Activated CD4-positive, alpha-beta T cell treated with anti-CD3 and anti-CD28 coated beads for 36 hours (primary cell): Measurements from ENCODE around the gene PNMA6E. TPM values are rescaled to one million over a fixed set of nuclear protein-coding genes. Genes with fewer than 3 reads are reported as not detected.

Experiments
- ATAC-seq: fragments of 200-7000 bp; cut with Tn5 transposase; one replicate; pipeline ENCODE4 v1.10.0; 2021; ENCODE audit warnings: mild to moderate bottlenecking, moderate library complexity
- CTCF ChIA-PET: fragments of 350-600 bp; sonication (Branson Sonifier 250); formaldehyde crosslinking; loops from one replicate; lab custom pipeline; 2021; ENCODE audit warnings: antibody characterized with exemption; lab: Charles Lee
- POLR2A ChIA-PET: fragments of 350-600 bp; sonication (Branson Sonifier 250); formaldehyde crosslinking; loops from one replicate; lab custom pipeline; 2021; ENCODE audit warnings: antibody characterized with exemption, inconsistent platforms; lab: Charles Lee
- DNase-seq: peaks from one replicate; pipeline ENCODE4 v3.0.0-alpha.2; 2020
- H3K27ac Mint-ChIP-seq: one replicate; pipeline ENCODE4 v1.8.0; 2021; ENCODE audit warnings: mixed read lengths
- H3K27me3 Mint-ChIP-seq: one replicate; pipeline ENCODE4 v1.8.0; 2021; ENCODE audit warnings: mixed read lengths
- H3K36me3 Mint-ChIP-seq: one replicate; pipeline ENCODE4 v1.8.0; 2021; ENCODE audit warnings: low read depth, mixed read lengths
- H3K4me1 Mint-ChIP-seq: one replicate; pipeline ENCODE4 v1.8.0; 2021; ENCODE audit warnings: mixed read lengths
- H3K4me3 Mint-ChIP-seq: one replicate; pipeline ENCODE4 v1.8.0; 2021; ENCODE audit warnings: mild to moderate bottlenecking, moderate library complexity, mixed read lengths
- H3K9me3 Mint-ChIP-seq: one replicate; pipeline ENCODE4 v1.8.0; 2021; ENCODE audit warnings: low read depth, mixed read lengths
- intact Hi-C, 2 experiments: fragments of 100-400 bp; cut with DNase I in 1 of 2; cut with micrococcal nuclease in 1 of 2; formaldehyde crosslinking; loops; one replicate each; pipeline versions ENCODE4 v1.14.2 to v1.15.1; 2022 to 2024; cut with DNase I, micrococcal nuclease
- total RNA-seq, 2 experiments: library from RNA; stranded (reverse); gene quantifications; one replicate each; pipeline ENCODE4 v1.2.3, GENCODE V29; 2021

PNMA6E gene
- total RNA-seq, 2 experiments from 2014 or later, result not detected

- H3K4me3 Mint-ChIP-seq, result no peak overlapping the region
- POLR2A ChIA-PET, result no interaction called here
- H3K27ac Mint-ChIP-seq, result no peak overlapping the region
- no peak for DNase-seq
- H3K27me3 Mint-ChIP-seq, result no peaks in the 10 kb centered on the region
- CTCF ChIA-PET, result no interaction called here
- intact Hi-C loops, result no loop called here
- no peaks in the 10 kb centered on the region for H3K9me3 Mint-ChIP-seq
- peaks cover 2% of the 10 kb centered on the region for H3K36me3 Mint-ChIP-seq
- H3K4me1 Mint-ChIP-seq, result no peaks in the 10 kb centered on the region
- ATAC-seq, result no peak
Measured at GRCh38 chrX:153357877-153358276, 43.3 kb downstream of the PNMA6E start.

DNA sequence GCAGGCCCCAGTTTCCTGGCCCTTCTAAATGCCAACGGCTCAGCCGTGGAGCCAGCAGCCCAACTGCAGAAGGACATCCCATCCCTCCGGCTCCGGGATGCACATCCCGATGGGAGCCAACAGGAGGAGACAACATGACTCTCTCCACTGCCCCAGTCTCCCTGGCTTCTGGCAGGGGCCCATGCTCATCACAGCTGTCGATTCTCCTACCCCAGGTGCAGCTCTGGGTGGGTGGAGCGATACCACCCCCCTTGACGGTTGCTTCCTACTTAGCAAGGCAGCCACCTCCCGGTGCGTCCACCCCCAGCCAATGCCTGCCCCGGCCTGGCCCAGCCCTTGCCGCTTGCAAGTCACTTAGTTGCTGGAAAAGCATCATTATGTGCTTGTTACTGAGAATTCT, 47.7 kb downstream of the PNMA6E start:
- no peak overlapping the region for H3K4me3 Mint-ChIP-seq
- no peak for ATAC-seq
- intact Hi-C loops, result no loop called here
- H3K27ac Mint-ChIP-seq, result no peak overlapping the region
- no peak for DNase-seq
- H3K27me3 Mint-ChIP-seq, result no peaks in the 10 kb centered on the region
- peaks cover 17% of the 10 kb centered on the region for H3K36me3 Mint-ChIP-seq
- ChIA-PET CTCF (no interaction called here), POLR2A (no interaction called here)
- peaks cover 2% of the 10 kb centered on the region for H3K4me1 Mint-ChIP-seq
- H3K9me3 Mint-ChIP-seq, result no peaks in the 10 kb centered on the region

DNA sequence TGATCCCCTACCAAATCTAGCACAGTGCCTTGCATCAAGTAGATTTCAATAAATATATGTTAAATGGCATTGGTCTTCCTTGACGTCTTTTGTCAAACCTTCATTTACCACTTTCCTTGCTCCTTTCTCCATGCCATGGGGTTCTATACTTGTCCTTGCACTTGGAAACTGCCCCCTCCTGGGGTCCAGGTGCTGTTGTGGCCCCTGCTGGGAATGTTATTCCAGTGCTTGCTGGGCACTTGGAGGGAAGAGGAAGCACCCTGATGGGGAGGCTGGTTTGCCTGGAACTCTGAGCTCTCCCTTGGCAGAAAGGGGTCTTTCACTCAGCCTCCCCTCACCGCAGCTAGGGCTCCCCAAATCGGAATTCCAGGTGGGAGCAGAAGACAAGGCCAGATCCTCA, 48.3 kb downstream of the PNMA6E start:
- H3K36me3 Mint-ChIP-seq, result peaks cover 18% of the 10 kb centered on the region
- POLR2A ChIA-PET, result no interaction called here

GRCh38 chrX:153351981-153352380, 49.2 kb downstream of the PNMA6E start:
- intact Hi-C loops, result no loop called here
- Mint-ChIP-seq H3K4me1 (peaks cover 3% of the 10 kb centered on the region), H3K36me3 (peaks cover 19% of the 10 kb centered on the region), H3K27ac (no peak overlapping the region), H3K4me3 (no peak overlapping the region), H3K9me3 (no peaks in the 10 kb centered on the region), H3K27me3 (no peaks in the 10 kb centered on the region)
- ChIA-PET CTCF (interaction anchor here (1.1 kb wide), 1 partner anchor 10 kb away, joined by 3 read pairs; no protein-coding TSS in a partner anchor), POLR2A (no interaction called here)
- DNase-seq (no peak), ATAC-seq (no peak)

More for the DNA sequence above, 48.3 kb downstream of the PNMA6E start:
- no peak for ATAC-seq
- no peak for DNase-seq
- H3K27me3 Mint-ChIP-seq, result no peaks in the 10 kb centered on the region
- intact Hi-C loops, result no loop called here
- CTCF ChIA-PET, result interaction anchor here (1.1 kb wide), 1 partner anchor 9 kb away, joined by 3 read pairs; no protein-coding TSS in a partner anchor
- no peak overlapping the region for H3K4me3 Mint-ChIP-seq
- H3K27ac Mint-ChIP-seq, result no peak overlapping the region
- H3K4me1 Mint-ChIP-seq, result peaks cover 3% of the 10 kb centered on the region
- H3K9me3 Mint-ChIP-seq, result no peaks in the 10 kb centered on the region

DNA sequence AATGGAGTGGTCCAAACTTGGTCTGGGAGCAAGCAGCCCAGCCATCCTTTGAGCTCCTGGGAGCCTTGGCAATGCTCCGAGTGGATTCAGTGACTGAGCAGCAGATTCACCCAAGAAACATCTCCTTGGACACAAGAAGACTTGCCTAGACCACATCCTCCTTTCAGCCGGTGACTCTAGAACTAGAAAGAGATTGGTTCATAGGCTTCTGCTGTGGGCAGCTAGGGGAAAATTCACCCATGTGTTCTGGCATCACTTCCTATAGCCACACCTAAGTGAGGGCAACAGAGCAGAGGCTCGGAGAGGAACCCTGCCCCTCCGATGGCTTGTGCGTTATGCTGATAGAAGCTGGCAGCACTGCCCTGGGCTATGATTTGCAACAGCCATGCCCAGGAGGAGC, 51.2 kb downstream of the PNMA6E start:
- no peak overlapping the region for H3K4me3 Mint-ChIP-seq
- no peak overlapping the region for H3K27ac Mint-ChIP-seq
- no peaks in the 10 kb centered on the region for H3K27me3 Mint-ChIP-seq
- ATAC-seq (no peak), DNase-seq (no peak)
- peaks cover 26% of the 10 kb centered on the region for H3K36me3 Mint-ChIP-seq
- ChIA-PET POLR2A (no interaction called here), CTCF (interaction anchor here (0.6 kb wide), 2 partner anchors 46 to 1247 kb away, joined by 3 read pairs; no protein-coding TSS in a partner anchor)
- H3K9me3 Mint-ChIP-seq, result no peaks in the 10 kb centered on the region
- intact Hi-C loops, result no loop called here
- H3K4me1 Mint-ChIP-seq, result peaks cover 3% of the 10 kb centered on the region

GRCh38 chrX:153348421-153348820, 52.7 kb downstream of the PNMA6E start:
- H3K4me3 Mint-ChIP-seq, result no peak overlapping the region
- no peak overlapping the region for H3K27ac Mint-ChIP-seq
- peaks cover 38% of the 10 kb centered on the region for H3K36me3 Mint-ChIP-seq
- CTCF ChIA-PET, result interaction anchor here (1.0 kb wide), 1 partner anchor 159 kb away, joined by 5 read pairs; no protein-coding TSS in a partner anchor
- H3K4me1 Mint-ChIP-seq, result peaks cover 11% of the 10 kb centered on the region
- intact Hi-C loops, result no loop called here
- POLR2A ChIA-PET, result no interaction called here
- H3K9me3 Mint-ChIP-seq, result no peaks in the 10 kb centered on the region
- DNase-seq, result no peak
- ATAC-seq, result no peak
- H3K27me3 Mint-ChIP-seq, result no peaks in the 10 kb centered on the region

DNA sequence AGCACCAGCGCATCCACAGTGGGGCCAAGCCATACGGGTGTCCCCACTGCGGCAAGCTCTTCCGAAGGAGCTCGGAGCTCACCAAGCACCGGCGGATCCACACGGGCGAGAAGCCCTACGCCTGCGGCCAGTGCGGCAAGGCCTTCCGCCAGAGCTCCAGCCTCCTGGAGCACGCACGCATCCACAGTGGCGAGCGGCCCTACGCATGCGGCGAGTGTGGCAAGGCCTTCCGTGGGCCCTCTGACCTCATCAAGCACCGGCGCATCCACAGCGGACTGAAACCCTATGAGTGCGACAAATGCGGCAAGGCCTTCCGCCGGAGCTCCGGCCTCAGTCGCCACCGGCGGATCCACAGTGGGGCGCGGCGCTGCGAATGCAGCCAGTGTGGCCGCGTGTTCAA, 53.6 kb downstream of the PNMA6E start:
- no peak overlapping the region for H3K4me3 Mint-ChIP-seq
- DNase-seq (no peak), ATAC-seq (no peak)
- no peak overlapping the region for H3K27ac Mint-ChIP-seq
- intact Hi-C loops, result no loop called here
- H3K4me1 Mint-ChIP-seq, result peaks cover 20% of the 10 kb centered on the region
- CTCF ChIA-PET, result no interaction called here
- POLR2A ChIA-PET, result no interaction called here
- H3K9me3 Mint-ChIP-seq, result no peaks in the 10 kb centered on the region
- peaks cover 38% of the 10 kb centered on the region for H3K36me3 Mint-ChIP-seq
- no peaks in the 10 kb centered on the region for H3K27me3 Mint-ChIP-seq

Other genes with a start within 250 kb of the PNMA6E start
- not detected for gene MAGEA1, start 222.1 kb downstream of the PNMA6E start, total RNA-seq
- not detected for gene PNMA6F, start 79.6 kb downstream of the PNMA6E start, total RNA-seq
- 10 to 100 TPM; 11.5 to 13.4 TPM for gene ZNF275, start 67.2 kb downstream of the PNMA6E start, total RNA-seq
- gene ZFP92, start 10.1 kb upstream of the PNMA6E start, total RNA-seq, result under 1 TPM; 0.98 TPM
- gene TREX2, start 44.7 kb upstream of the PNMA6E start, total RNA-seq, result 1 to 10 TPM in 1 of 2 experiments, under 1 TPM in 1; 0.91 to 1.1 TPM
- gene HAUS7, start 69.2 kb upstream of the PNMA6E start, total RNA-seq, result 10 to 100 TPM; 41.9 to 70.0 TPM
- gene BGN, start 93.6 kb upstream of the PNMA6E start, total RNA-seq, result not detected
- not detected for gene ATP2B3, start 116.3 kb upstream of the PNMA6E start, total RNA-seq
- gene CCNQ, start 197.8 kb upstream of the PNMA6E start, total RNA-seq, result 10 to 100 TPM; 13.9 to 14.7 TPM
- under 1 TPM; 0.12 to 0.14 TPM for gene DUSP9, start 245.9 kb upstream of the PNMA6E start, total RNA-seq